ENCODE measurements around the gene FLRT1. TPM values are rescaled to one million over a fixed set of nuclear protein-coding genes. Genes with fewer than 3 reads are reported as not detected.

Gene FLRT1
- total and polyA plus RNA-seq, 2 of the 13 experiments (the other 11 are each of a cell fraction or from before 2014, with no cell fraction given), result 0.02 to 0.08 TPM

DNA sequence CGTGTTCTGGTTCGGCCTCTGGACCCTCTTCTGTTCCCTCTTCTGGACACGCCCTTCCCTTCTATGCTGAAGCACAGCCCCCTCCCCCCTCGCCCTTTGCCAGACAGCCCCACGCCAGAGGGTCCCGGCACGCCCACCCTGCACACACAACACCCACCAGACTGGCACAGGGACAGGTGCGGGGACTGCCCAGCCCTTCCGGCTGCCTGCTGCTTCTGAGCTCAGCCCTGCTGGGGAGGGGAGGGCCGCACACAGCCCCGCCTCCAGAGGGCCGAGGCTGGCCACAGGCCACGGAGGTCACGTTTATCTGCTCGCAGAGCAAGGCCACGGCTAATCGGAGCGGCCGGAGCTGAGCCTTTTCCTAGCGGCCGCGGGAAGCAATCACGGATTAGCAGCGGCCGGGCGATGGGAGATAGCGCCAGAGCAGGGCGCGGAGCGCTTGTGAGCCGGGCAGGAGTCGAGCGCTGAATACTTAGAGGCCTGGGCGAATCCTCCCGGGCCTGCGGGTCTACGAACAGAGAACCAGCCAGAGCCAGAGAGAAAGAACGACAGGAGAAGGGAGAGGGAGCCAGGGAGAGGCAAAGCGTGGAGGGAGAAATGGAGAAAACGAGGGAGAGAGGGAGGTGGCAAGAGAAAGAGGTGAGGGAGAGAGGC is 28.0 kb upstream of the FLRT1 start (continued):
- TF ChIP-seq MIXL1 (CRISPR knock-in tag; IDR thresholded peaks at IDR 0.05), result peak; percentile 48; the same call in 1 of the 2 replicates
- TF ChIP-seq ZNF772 (CRISPR knock-in tag; IDR thresholded peaks at IDR 0.05), result peak; percentile 79; the same call in 1 of the 2 replicates
- TF ChIP-seq NR3C1 (CRISPR knock-in tag; IDR thresholded peaks at IDR 0.05), result no peak
- peak; percentile 84; the same call in 1 of the 2 replicates for TF ChIP-seq ZFP90 (CRISPR knock-in tag; IDR thresholded peaks at IDR 0.05; ENCODE audit: borderline replicate concordance)
- no peak for TF ChIP-seq HNF4G (IDR thresholded peaks at IDR 0.05; ENCODE audit: borderline replicate concordance, low read depth, low read length)
- peak; percentile 44; the same call in 1 of the 2 replicates for TF ChIP-seq HNF4G (CRISPR knock-in tag; IDR thresholded peaks at IDR 0.05; ENCODE audit: borderline replicate concordance, low read depth)
- TF ChIP-seq, protein P1, sequence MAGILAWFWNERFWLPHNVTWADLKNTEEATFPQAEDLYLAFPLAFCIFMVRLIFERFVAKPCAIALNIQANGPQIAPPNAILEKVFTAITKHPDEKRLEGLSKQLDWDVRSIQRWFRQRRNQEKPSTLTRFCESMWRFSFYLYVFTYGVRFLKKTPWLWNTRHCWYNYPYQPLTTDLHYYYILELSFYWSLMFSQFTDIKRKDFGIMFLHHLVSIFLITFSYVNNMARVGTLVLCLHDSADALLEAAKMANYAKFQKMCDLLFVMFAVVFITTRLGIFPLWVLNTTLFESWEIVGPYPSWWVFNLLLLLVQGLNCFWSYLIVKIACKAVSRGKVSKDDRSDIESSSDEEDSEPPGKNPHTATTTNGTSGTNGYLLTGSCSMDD (CRISPR knock-in tag; IDR thresholded peaks at IDR 0.05), result no peak
- no peak for TF ChIP-seq SMYD3 (CRISPR knock-in tag; IDR thresholded peaks at IDR 0.05)
- TF ChIP-seq, protein P2, sequence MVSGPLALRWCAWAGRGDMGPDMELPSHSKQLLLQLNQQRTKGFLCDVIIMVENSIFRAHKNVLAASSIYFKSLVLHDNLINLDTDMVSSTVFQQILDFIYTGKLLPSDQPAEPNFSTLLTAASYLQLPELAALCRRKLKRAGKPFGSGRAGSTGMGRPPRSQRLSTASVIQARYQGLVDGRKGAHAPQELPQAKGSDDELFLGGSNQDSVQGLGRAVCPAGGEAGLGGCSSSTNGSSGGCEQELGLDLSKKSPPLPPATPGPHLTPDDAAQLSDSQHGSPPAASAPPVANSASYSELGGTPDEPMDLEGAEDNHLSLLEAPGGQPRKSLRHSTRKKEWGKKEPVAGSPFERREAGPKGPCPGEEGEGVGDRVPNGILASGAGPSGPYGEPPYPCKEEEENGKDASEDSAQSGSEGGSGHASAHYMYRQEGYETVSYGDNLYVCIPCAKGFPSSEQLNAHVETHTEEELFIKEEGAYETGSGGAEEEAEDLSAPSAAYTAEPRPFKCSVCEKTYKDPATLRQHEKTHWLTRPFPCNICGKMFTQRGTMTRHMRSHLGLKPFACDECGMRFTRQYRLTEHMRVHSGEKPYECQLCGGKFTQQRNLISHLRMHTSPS (CRISPR knock-in tag; IDR thresholded peaks at IDR 0.05; ENCODE audit: low read depth), result peak; percentile 87
- TF ChIP-seq, protein P3, sequence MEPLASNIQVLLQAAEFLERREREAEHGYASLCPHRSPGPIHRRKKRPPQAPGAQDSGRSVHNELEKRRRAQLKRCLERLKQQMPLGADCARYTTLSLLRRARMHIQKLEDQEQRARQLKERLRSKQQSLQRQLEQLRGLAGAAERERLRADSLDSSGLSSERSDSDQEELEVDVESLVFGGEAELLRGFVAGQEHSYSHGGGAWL (CRISPR knock-in tag; IDR thresholded peaks at IDR 0.05), result peak; percentile 33; the same call in 1 of the 2 replicates
- no peak for TF ChIP-seq TP53 (CRISPR knock-in tag; conservative IDR thresholded peaks at IDR 0.05)
- TF ChIP-seq YEATS4 (CRISPR knock-in tag; IDR thresholded peaks at IDR 0.05; ENCODE audit: borderline replicate concordance), result 0 out of 2 replicates have a peak, but pooled peaks have one; percentile 24
- 0 out of 2 replicates have a peak, but pooled peaks have one; percentile 23 for TF ChIP-seq ZNF773 (CRISPR knock-in tag; IDR thresholded peaks at IDR 0.05; ENCODE audit: borderline replicate concordance)
- TF ChIP-seq TBX3 (IDR thresholded peaks at IDR 0.05; ENCODE audit: borderline replicate concordance), result no peak
- TF ChIP-seq MAFG (CRISPR knock-in tag; IDR thresholded peaks at IDR 0.05), result no peak
- TF ChIP-seq TBX2 (CRISPR knock-in tag; IDR thresholded peaks at IDR 0.05; ENCODE audit: borderline replicate concordance), result peak; percentile 88
- TF ChIP-seq RXRB (CRISPR knock-in tag; IDR thresholded peaks at IDR 0.05; ENCODE audit: borderline replicate concordance), result peak; percentile 82
- no peak for TF ChIP-seq ZNF557 (CRISPR knock-in tag; IDR thresholded peaks at IDR 0.05)
- TF ChIP-seq PAX8 (CRISPR knock-in tag; IDR thresholded peaks at IDR 0.05; ENCODE audit: borderline replicate concordance), result no peak
- TF ChIP-seq, protein P4, sequence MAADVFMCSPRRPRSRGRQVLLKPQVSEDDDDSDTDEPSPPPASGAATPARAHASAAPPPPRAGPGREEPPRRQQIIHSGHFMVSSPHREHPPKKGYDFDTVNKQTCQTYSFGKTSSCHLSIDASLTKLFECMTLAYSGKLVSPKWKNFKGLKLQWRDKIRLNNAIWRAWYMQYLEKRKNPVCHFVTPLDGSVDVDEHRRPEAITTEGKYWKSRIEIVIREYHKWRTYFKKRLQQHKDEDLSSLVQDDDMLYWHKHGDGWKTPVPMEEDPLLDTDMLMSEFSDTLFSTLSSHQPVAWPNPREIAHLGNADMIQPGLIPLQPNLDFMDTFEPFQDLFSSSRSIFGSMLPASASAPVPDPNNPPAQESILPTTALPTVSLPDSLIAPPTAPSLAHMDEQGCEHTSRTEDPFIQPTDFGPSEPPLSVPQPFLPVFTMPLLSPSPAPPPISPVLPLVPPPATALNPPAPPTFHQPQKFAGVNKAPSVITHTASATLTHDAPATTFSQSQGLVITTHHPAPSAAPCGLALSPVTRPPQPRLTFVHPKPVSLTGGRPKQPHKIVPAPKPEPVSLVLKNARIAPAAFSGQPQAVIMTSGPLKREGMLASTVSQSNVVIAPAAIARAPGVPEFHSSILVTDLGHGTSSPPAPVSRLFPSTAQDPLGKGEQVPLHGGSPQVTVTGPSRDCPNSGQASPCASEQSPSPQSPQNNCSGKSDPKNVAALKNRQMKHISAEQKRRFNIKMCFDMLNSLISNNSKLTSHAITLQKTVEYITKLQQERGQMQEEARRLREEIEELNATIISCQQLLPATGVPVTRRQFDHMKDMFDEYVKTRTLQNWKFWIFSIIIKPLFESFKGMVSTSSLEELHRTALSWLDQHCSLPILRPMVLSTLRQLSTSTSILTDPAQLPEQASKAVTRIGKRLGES (CRISPR knock-in tag; IDR thresholded peaks at IDR 0.05; ENCODE audit: borderline replicate concordance), result no peak
- no peak; the same call in 1 of the 2 replicates for TF ChIP-seq MTF2 (CRISPR knock-in tag; IDR thresholded peaks at IDR 0.05; ENCODE audit: borderline replicate concordance)
